Caco-2 (cell line): ENCODE measurements around the gene CENPQ. TPM values are rescaled to one million over a fixed set of nuclear protein-coding genes. Genes with fewer than 3 reads are reported as not detected.

Experiments
- BruUV-seq: library from RNA; stranded (reverse); fragments of 400-500 nt; replicated peaks from 2 replicates; lab custom pipeline; 2021; lab: Mats Ljungman, UMichigan
- CTCF ChIA-PET: fragments of 300-600 bp; sonication (Branson Sonifier 250); formaldehyde crosslinking; loops from one replicate; lab custom pipeline; 2022; ENCODE audit warnings: antibody characterized with exemption; lab: Charles Lee
- POLR2A ChIA-PET: fragments of 300-600 bp; sonication (Branson Sonifier 250); formaldehyde crosslinking; loops from one replicate; lab custom pipeline; 2022; ENCODE audit warnings: antibody characterized with exemption; lab: Charles Lee
- DNase-seq, 2 experiments: peaks; one replicate each; pipeline versions ENCODE4 v3.0.0 to v3.0.0-alpha.2; 2020 to 2022
- H3K27me3 ChIP-seq: replicated peaks from 2 replicates; pipeline ENCODE4 v1.6.0; 2011; ENCODE audit warnings: low read length; ENCODE audit not compliant: control insufficient read depth, insufficient read depth
- H3K36me3 ChIP-seq: 2 replicates; pipeline ENCODE4 v1.5.1; 2011; ENCODE audit warnings: low read length; ENCODE audit not compliant: control insufficient read depth, insufficient read depth
- H3K4me1 ChIP-seq: fragments of 250-450 bp; sonication (Bioruptor Pico); 2 replicates; pipeline ENCODE4 v1.5.1; 2020; ENCODE audit warnings: mild to moderate bottlenecking
- H3K4me3 ChIP-seq: 2 replicates; pipeline ENCODE4 v1.5.1; 2011; ENCODE audit warnings: low read depth, mild to moderate bottlenecking, control low read depth, low read length
- H3K9me3 ChIP-seq: fragments of 250-450 bp; sonication (Bioruptor Pico); 2 replicates; pipeline ENCODE4 v1.5.1; 2020; ENCODE audit warnings: mild to moderate bottlenecking, moderate library complexity
- H3K27ac Mint-ChIP-seq: one replicate; pipeline ENCODE4 v1.8.0; 2022; ENCODE audit warnings: mixed read lengths; ENCODE audit not compliant: unreplicated experiment
- H3K27me3 Mint-ChIP-seq: one replicate; pipeline ENCODE4 v1.8.0; 2022; ENCODE audit warnings: mixed read lengths; ENCODE audit not compliant: insufficient read depth, unreplicated experiment
- H3K36me3 Mint-ChIP-seq: one replicate; pipeline ENCODE4 v1.8.0; 2022; ENCODE audit warnings: mild to moderate bottlenecking, mixed read lengths; ENCODE audit not compliant: insufficient read depth, unreplicated experiment
- H3K4me1 Mint-ChIP-seq: one replicate; pipeline ENCODE4 v1.8.0; 2022; ENCODE audit warnings: low read depth, mixed read lengths; ENCODE audit not compliant: unreplicated experiment
- H3K4me3 Mint-ChIP-seq: one replicate; pipeline ENCODE4 v1.8.0; 2022; ENCODE audit warnings: mild to moderate bottlenecking, moderate library complexity, mixed read lengths; ENCODE audit not compliant: unreplicated experiment
- H3K9me3 Mint-ChIP-seq: one replicate; pipeline ENCODE4 v1.8.0; 2022; ENCODE audit warnings: mixed read lengths; ENCODE audit not compliant: unreplicated experiment
- intact Hi-C: fragments of 100-400 bp; cut with micrococcal nuclease; formaldehyde crosslinking; loops from one replicate; pipeline ENCODE4 v1.10.0; 2022; ENCODE audit not compliant: unreplicated experiment
- total RNA-seq: library from RNA; stranded (reverse); gene quantifications from 2 replicates; pipeline ENCODE4 v1.2.3, GENCODE V29; 2022
- TF ChIP-seq, protein P1 (sequence below), 2 experiments: fragments of 200-600 bp in 1 of 2; IDR thresholded peaks; 1 replicate in 1 of 2; 2 replicates in 1 of 2; pipeline versions ENCODE4 v1.5.1 to v1.8.0; 2011 to 2022; ENCODE audit warnings: antibody characterized with exemption in 1 of 2, control low read depth in 1 of 2, inconsistent platforms in 1 of 2, low read depth in 1 of 2, low read length in 1 of 2, mild to moderate bottlenecking in 1 of 2, moderate library complexity in 1 of 2; ENCODE audit not compliant: insufficient read depth in 1 of 2, severe bottlenecking in 1 of 2, unreplicated experiment in 1 of 2

The CENPQ gene
- total RNA-seq, 1 experiment from 2014 or later, result 13.4 TPM

DNA sequence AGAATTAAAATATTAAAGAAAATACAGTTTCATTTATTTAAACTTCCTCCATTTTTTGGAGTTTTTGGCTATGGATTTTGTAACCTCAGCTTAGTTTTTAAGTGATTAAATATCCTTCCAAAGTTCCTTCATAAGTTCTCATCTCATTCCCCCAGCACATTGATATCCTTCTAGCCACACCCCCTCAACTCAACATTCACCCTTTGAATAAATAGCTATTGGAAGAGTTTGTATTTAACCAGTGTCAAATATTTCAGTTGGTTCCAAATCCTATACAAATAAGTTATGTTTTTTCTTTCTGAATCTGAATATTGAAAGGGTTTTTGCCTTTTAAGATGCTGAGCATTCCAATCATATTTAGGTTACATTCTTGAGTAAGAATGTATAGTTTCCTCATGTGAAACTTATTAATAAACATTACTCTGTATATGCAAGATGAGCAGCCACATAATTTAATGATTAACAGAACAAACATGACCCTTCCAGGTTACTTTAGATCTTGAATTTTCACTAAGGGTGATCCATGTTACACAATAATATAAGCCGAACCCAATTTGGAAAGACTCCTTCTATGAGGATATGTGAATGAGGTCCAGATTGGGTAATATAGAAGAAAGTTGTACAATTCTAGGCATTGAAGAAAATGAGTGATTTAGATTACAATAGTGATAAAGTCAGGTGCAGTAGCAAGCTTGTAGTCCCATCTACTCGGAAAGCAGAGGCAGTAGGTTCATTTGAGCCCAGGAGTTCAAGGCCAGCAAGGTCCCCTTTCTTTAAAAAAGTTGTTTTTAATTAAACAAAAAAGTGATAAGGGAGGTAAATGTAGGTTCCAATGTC, 50.2 kb downstream of the CENPQ start:
- H3K36me3 Mint-ChIP-seq, result no peaks in the 10 kb centered on the region
- peak overlapping the region; percentile 25 for H3K27ac Mint-ChIP-seq
- H3K27me3 ChIP-seq, result no peaks in the 10 kb centered on the region
- no peak overlapping the region for H3K4me3 Mint-ChIP-seq
- intact Hi-C loops, result no loop called here
- H3K36me3 ChIP-seq, result no peaks in the 10 kb centered on the region
- no peak overlapping the region for H3K4me3 ChIP-seq
- peaks cover 7% of the 10 kb centered on the region for H3K4me1 Mint-ChIP-seq
- H3K9me3 Mint-ChIP-seq, result no peaks in the 10 kb centered on the region
- TF ChIP-seq, protein P1, sequence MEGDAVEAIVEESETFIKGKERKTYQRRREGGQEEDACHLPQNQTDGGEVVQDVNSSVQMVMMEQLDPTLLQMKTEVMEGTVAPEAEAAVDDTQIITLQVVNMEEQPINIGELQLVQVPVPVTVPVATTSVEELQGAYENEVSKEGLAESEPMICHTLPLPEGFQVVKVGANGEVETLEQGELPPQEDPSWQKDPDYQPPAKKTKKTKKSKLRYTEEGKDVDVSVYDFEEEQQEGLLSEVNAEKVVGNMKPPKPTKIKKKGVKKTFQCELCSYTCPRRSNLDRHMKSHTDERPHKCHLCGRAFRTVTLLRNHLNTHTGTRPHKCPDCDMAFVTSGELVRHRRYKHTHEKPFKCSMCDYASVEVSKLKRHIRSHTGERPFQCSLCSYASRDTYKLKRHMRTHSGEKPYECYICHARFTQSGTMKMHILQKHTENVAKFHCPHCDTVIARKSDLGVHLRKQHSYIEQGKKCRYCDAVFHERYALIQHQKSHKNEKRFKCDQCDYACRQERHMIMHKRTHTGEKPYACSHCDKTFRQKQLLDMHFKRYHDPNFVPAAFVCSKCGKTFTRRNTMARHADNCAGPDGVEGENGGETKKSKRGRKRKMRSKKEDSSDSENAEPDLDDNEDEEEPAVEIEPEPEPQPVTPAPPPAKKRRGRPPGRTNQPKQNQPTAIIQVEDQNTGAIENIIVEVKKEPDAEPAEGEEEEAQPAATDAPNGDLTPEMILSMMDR (IDR thresholded peaks at IDR 0.05; ENCODE audit: insufficient read depth in 1 of 2, low read depth in 1 of 2, low read length in 1 of 2, severe bottlenecking in 1 of 2, unreplicated experiment in 1 of 2), result no peak
- H3K27me3 Mint-ChIP-seq, result no peaks in the 10 kb centered on the region
- no TSS peak for BruUV-seq
- peak in 1 of 2 experiments; percentile 11 for DNase-seq
- H3K4me1 ChIP-seq, result peaks cover 7% of the 10 kb centered on the region; the same call in 1 of the 2 replicates
- POLR2A ChIA-PET, result no interaction called here
- H3K9me3 ChIP-seq, result no peaks in the 10 kb centered on the region
- CTCF ChIA-PET, result no interaction called here

DNA sequence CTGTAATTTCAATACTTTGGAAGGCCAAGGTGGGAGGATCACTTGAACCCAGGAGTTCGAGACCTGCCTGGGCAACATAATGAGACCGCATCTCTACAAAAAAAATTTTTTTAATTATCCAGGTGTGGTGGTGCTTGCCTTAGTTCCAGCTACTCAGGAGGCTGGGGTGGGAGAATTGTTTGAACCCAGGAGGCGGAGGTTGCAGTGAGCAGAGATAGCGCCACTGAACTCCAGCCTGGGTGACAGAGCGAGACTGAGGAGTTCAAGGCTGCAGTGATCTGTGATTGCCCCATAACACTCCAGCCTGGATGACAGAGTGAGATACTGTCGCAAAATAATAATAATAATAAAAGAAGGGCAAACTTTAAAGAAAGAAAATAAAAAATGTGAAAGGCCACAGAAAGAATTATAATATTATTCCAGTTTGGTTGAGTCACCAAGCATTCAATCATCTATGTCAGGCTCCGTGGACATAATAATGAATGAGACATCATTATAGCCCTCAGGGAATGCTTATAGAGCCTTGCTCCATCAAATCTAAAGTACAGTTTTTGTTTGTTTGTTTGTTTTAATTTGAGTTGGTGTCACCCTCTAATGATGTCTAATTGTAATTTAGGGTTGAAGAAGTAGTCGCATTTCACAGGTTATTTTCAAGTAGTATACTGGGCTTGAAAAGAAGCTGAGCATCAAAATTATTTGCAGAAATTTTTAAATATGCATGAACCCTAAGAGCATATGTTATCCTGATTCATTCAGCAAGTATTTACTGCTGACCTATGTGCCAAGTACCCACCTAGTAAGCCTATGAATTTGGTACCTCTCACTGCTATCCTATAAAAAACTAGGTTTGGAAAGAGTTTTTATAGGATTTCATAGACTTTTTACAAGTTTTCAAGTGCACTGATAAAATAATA, 51.7 kb downstream of the CENPQ start:
- H3K4me1 Mint-ChIP-seq, result peaks cover 7% of the 10 kb centered on the region
- no peaks in the 10 kb centered on the region for H3K36me3 Mint-ChIP-seq
- no peak overlapping the region for H3K4me3 Mint-ChIP-seq
- CTCF ChIA-PET, result no interaction called here
- no peaks in the 10 kb centered on the region for H3K27me3 Mint-ChIP-seq
- H3K4me1 ChIP-seq, result peaks cover 7% of the 10 kb centered on the region; the same call in 1 of the 2 replicates
- DNase-seq, result no peak
- H3K4me3 ChIP-seq, result no peak overlapping the region
- no peaks in the 10 kb centered on the region for H3K36me3 ChIP-seq
- no peak overlapping the region for H3K27ac Mint-ChIP-seq
- POLR2A ChIA-PET, result no interaction called here
- H3K9me3 Mint-ChIP-seq, result no peaks in the 10 kb centered on the region
- no peaks in the 10 kb centered on the region for H3K9me3 ChIP-seq
- intact Hi-C loops, result no loop called here
- H3K27me3 ChIP-seq, result no peaks in the 10 kb centered on the region
- TF ChIP-seq, protein P1 (IDR thresholded peaks at IDR 0.05; ENCODE audit: insufficient read depth in 1 of 2, low read depth in 1 of 2, low read length in 1 of 2, severe bottlenecking in 1 of 2, unreplicated experiment in 1 of 2), result no peak
- BruUV-seq, result no TSS peak

DNA sequence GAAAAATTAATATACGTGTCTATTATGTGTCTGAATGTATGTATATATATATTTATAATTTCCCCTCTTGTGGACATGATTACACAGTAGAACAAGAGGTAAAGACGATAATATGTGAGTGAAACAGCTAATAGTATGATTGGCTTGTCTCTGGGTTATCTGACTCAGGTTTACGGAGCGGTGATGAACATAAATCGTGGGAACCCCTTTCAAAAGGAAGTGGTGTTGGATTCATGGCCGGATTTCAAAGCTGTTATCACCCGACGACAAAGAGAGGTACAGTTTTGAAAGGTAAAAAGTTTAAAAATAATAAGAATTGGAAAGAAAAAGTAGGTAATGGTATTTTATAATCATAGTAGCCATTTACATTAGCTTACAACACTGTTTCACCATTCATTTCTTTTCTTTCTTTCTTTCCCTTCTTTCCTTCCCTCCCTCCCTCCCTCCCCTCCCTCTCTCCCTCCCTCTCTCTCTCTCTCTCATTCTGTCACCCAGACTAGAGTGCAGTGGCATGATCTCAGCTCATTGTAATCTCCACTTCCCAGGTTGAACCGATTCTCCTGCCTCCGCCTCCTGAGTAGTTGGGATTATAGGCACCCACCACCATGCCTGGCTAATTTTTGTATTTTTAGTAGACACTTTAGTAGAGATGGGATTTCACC, 52.4 kb downstream of the CENPQ start:
- Histone ChIP-seq H3K4me3 (no peak overlapping the region), H3K9me3 (no peaks in the 10 kb centered on the region), H3K36me3 (no peaks in the 10 kb centered on the region), H3K27me3 (no peaks in the 10 kb centered on the region), H3K4me1 (peaks cover 7% of the 10 kb centered on the region; the same call in 1 of the 2 replicates)
- TF ChIP-seq, protein P1 (IDR thresholded peaks at IDR 0.05; ENCODE audit: insufficient read depth in 1 of 2, low read depth in 1 of 2, low read length in 1 of 2, severe bottlenecking in 1 of 2, unreplicated experiment in 1 of 2), result no peak
- H3K27me3 Mint-ChIP-seq, result no peaks in the 10 kb centered on the region
- intact Hi-C loops, result no loop called here
- no peak overlapping the region for H3K4me3 Mint-ChIP-seq
- H3K4me1 Mint-ChIP-seq, result peaks cover 7% of the 10 kb centered on the region
- H3K27ac Mint-ChIP-seq, result no peak overlapping the region
- H3K9me3 Mint-ChIP-seq, result no peaks in the 10 kb centered on the region
- CTCF ChIA-PET, result no interaction called here
- H3K36me3 Mint-ChIP-seq, result no peaks in the 10 kb centered on the region
- no peak for DNase-seq
- POLR2A ChIA-PET, result no interaction called here
- BruUV-seq, result no TSS peak
